GM12878 (cell line): ENCODE data around the gene MORC4.

Experiments used
- CREB1 ChIP-seq: IDR thresholded peaks from 2 replicates; pipeline ENCODE4 v1.6.1; 2012; ENCODE audit warnings: low read depth, mild to moderate bottlenecking, inconsistent platforms
- CTCF ChIP-seq, 3 experiments: IDR thresholded peaks in 2 of 3; conservative IDR thresholded peaks in 1 of 3; 2 replicates each; pipeline ENCODE4 v1.5.1; 2011; ENCODE audit warnings: low read depth in 3 of 3, low read length in 3 of 3, mild to moderate bottlenecking in 3 of 3, control low read depth in 2 of 3, moderate library complexity in 2 of 3, inconsistent platforms in 1 of 3, mixed read lengths in 1 of 3; ENCODE audit not compliant: control insufficient read depth in 2 of 3, insufficient read depth in 1 of 3; ENCODE audit errors: extremely low read depth in 1 of 3
- EP300 ChIP-seq, 2 experiments: fragments of 150-350 bp in 1 of 2; IDR thresholded peaks; 2 replicates each; pipeline ENCODE4 v1.6.1; 2011 to 2012; ENCODE audit warnings: low read depth in 2 of 2, low read length in 2 of 2, borderline replicate concordance in 1 of 2, improper control_type of control experiment in 1 of 2, inconsistent platforms in 1 of 2; ENCODE audit not compliant: control insufficient read depth in 1 of 2
- EZH2 ChIP-seq: IDR thresholded peaks from 2 replicates; pipeline ENCODE4 v1.6.1; 2012; ENCODE audit warnings: low read depth, mild to moderate bottlenecking, control low read depth, inconsistent platforms, low read length, borderline replicate concordance; ENCODE audit not compliant: control insufficient read depth
- FOS ChIP-seq: IDR thresholded peaks from 3 replicates; pipeline ENCODE4 v1.6.1; 2011; ENCODE audit warnings: borderline replicate concordance; ENCODE audit not compliant: insufficient read length; ENCODE audit errors: extremely low read depth
- MTA3 ChIP-seq: IDR thresholded peaks from 2 replicates; pipeline ENCODE4 v1.6.1; 2012; ENCODE audit warnings: low read length, inconsistent platforms, borderline replicate concordance
- POLR2A ChIP-seq: IDR thresholded peaks from 2 replicates; pipeline ENCODE4 v1.6.1; 2011; ENCODE audit warnings: low read depth, mild to moderate bottlenecking, low read length
- RELB ChIP-seq: fragments of 450-650 bp; IDR thresholded peaks from 2 replicates; pipeline ENCODE4 v1.6.1; 2017; ENCODE audit warnings: low read depth, mild to moderate bottlenecking, moderate library complexity
- RFX5 ChIP-seq: IDR thresholded peaks from 2 replicates; pipeline ENCODE4 v1.6.1; 2011; ENCODE audit warnings: low read depth, low read length, improper control_type of control experiment
- SIN3A ChIP-seq: IDR thresholded peaks from 2 replicates; pipeline ENCODE4 v1.6.1; 2012; ENCODE audit warnings: low read depth, low read length, improper control_type of control experiment
- TAF1 ChIP-seq: IDR thresholded peaks from 2 replicates; pipeline ENCODE4 v1.6.1; 2011; ENCODE audit warnings: mild to moderate bottlenecking, low read depth, low read length, borderline replicate concordance
- YY1 ChIP-seq: IDR thresholded peaks from 2 replicates; pipeline ENCODE4 v1.6.1; 2011; ENCODE audit warnings: low read depth, mild to moderate bottlenecking, low read length
- ZBTB40 ChIP-seq: fragments of 450-650 bp; IDR thresholded peaks from 2 replicates; pipeline ENCODE4 v1.6.1; 2016; ENCODE audit warnings: mild to moderate bottlenecking, moderate library complexity, borderline replicate concordance

GRCh38 chrX:106935175-106935574 is 64.8 kb downstream of the MORC4 start:
- no peak for TF ChIP-seq POLR2A
- TF ChIP-seq RFX5 = no peak
- no peak for TF ChIP-seq TAF1
- no peak for TF ChIP-seq CTCF (IDR thresholded peaks at IDR 0.05 in 2 of 3, conservative IDR thresholded peaks at IDR 0.05 in 1 of 3; ENCODE audit: control insufficient read depth in 2 of 3, extremely low read depth in 1 of 3, insufficient read depth in 1 of 3, low read depth in 3 of 3, low read length in 3 of 3)
- TF ChIP-seq ZBTB40 = no peak
- TF ChIP-seq SIN3A = no peak
- TF ChIP-seq RELB = no peak
- TF ChIP-seq YY1 = no peak
- no peak for TF ChIP-seq MTA3
- no peak for TF ChIP-seq FOS
- TF ChIP-seq CREB1 = no peak
- no peak for TF ChIP-seq EP300 (IDR thresholded peaks at IDR 0.05; ENCODE audit: borderline replicate concordance in 1 of 2, control insufficient read depth in 1 of 2, low read depth in 2 of 2, low read length in 2 of 2)
- TF ChIP-seq EZH2 = no peak
